Measurements from ENCODE around the gene TUBB6.

The TUBB6 gene

GRCh38 chr18:12366379-12366778 is 58.3 kb downstream of the TUBB6 start:
- TF ChIP-seq SUZ12 (IDR thresholded peaks at IDR 0.05) (no peak), ARNT (IDR thresholded peaks at IDR 0.05) (no peak), LEF1 (IDR thresholded peaks at IDR 0.05; ENCODE audit: borderline replicate concordance) (no peak), SP1 (IDR thresholded peaks at IDR 0.05) (no peak), HDGF (IDR thresholded peaks at IDR 0.05; ENCODE audit: borderline replicate concordance) (no peak), TARDBP (IDR thresholded peaks at IDR 0.05) (no peak), CTBP1 (IDR thresholded peaks at IDR 0.05; ENCODE audit: borderline replicate concordance) (no peak), ELF4 (IDR thresholded peaks at IDR 0.05) (no peak)
- no peak for DNase-seq (ENCODE audit: extremely low spot score)
- ChIA-PET CTCF (no interaction called here), POLR2A (no interaction called here)

GRCh38 chr18:12366784-12367183 is 58.7 kb downstream of the TUBB6 start:
- no peak for TF ChIP-seq FOXK2 (IDR thresholded peaks at IDR 0.05)
- no peak for TF ChIP-seq SP1 (IDR thresholded peaks at IDR 0.05)
- TF ChIP-seq NFRKB (IDR thresholded peaks at IDR 0.05), result no peak
- no peak for TF ChIP-seq ZNF384 (IDR thresholded peaks at IDR 0.05)
- TF ChIP-seq FOXM1 (IDR thresholded peaks at IDR 0.05; ENCODE audit: borderline replicate concordance), result no peak
- TF ChIP-seq SUZ12 (IDR thresholded peaks at IDR 0.05), result no peak
- no peak for TF ChIP-seq ELF4 (IDR thresholded peaks at IDR 0.05)
- no peak for TF ChIP-seq ARNT (IDR thresholded peaks at IDR 0.05)
- TF ChIP-seq CTBP1 (IDR thresholded peaks at IDR 0.05; ENCODE audit: borderline replicate concordance), result no peak
- no peak for TF ChIP-seq HDGF (IDR thresholded peaks at IDR 0.05; ENCODE audit: borderline replicate concordance)
- no peak for TF ChIP-seq BHLHE40 (IDR thresholded peaks at IDR 0.05; ENCODE audit: borderline replicate concordance)
- no peak for TF ChIP-seq L3MBTL2 (conservative IDR thresholded peaks at IDR 0.05)
- no peak for TF ChIP-seq TARDBP (IDR thresholded peaks at IDR 0.05)
- no peak for TF ChIP-seq FOXA1 (IDR thresholded peaks at IDR 0.05)
- TF ChIP-seq PKNOX1 (IDR thresholded peaks at IDR 0.05), result no peak
- TF ChIP-seq LEF1 (IDR thresholded peaks at IDR 0.05; ENCODE audit: borderline replicate concordance), result no peak
- CTCF ChIA-PET, result no interaction called here
- POLR2A ChIA-PET, result no interaction called here
- DNase-seq (ENCODE audit: extremely low spot score), result no peak

GRCh38 chr18:12369211-12369610 is 61.2 kb downstream of the TUBB6 start:
- ChIA-PET POLR2A (no interaction called here), CTCF (no interaction called here)
- DNase-seq (ENCODE audit: extremely low spot score), result no peak
- TF ChIP-seq FOXA1 (IDR thresholded peaks at IDR 0.05), result no peak
- no peak for TF ChIP-seq L3MBTL2 (conservative IDR thresholded peaks at IDR 0.05)
- TF ChIP-seq FOXK2 (IDR thresholded peaks at IDR 0.05), result no peak
- no peak for TF ChIP-seq ELF4 (IDR thresholded peaks at IDR 0.05)
- no peak for TF ChIP-seq ARNT (IDR thresholded peaks at IDR 0.05)
- TF ChIP-seq TARDBP (IDR thresholded peaks at IDR 0.05), result no peak
- TF ChIP-seq ZNF384 (IDR thresholded peaks at IDR 0.05), result no peak
- no peak for TF ChIP-seq LEF1 (IDR thresholded peaks at IDR 0.05; ENCODE audit: borderline replicate concordance)
- no peak for TF ChIP-seq SUZ12 (IDR thresholded peaks at IDR 0.05)

GRCh38 chr18:12371590-12371989 is 63.5 kb downstream of the TUBB6 start:
- POLR2A ChIA-PET, result no interaction called here
- TF ChIP-seq FOXM1 (IDR thresholded peaks at IDR 0.05; ENCODE audit: borderline replicate concordance) (no peak), L3MBTL2 (conservative IDR thresholded peaks at IDR 0.05) (no peak)
- CTCF ChIA-PET, result no interaction called here
- DNase-seq (ENCODE audit: extremely low spot score), result no peak

- ChIA-PET POLR2A (no interaction called here), CTCF (no interaction called here)
- TF ChIP-seq ARNT (IDR thresholded peaks at IDR 0.05) (no peak), NFRKB (IDR thresholded peaks at IDR 0.05) (no peak), ELF4 (IDR thresholded peaks at IDR 0.05) (no peak), FOXM1 (IDR thresholded peaks at IDR 0.05; ENCODE audit: borderline replicate concordance) (no peak), TARDBP (IDR thresholded peaks at IDR 0.05) (no peak), BHLHE40 (IDR thresholded peaks at IDR 0.05; ENCODE audit: borderline replicate concordance) (no peak), HDGF (IDR thresholded peaks at IDR 0.05; ENCODE audit: borderline replicate concordance) (no peak), L3MBTL2 (conservative IDR thresholded peaks at IDR 0.05) (no peak), LEF1 (IDR thresholded peaks at IDR 0.05; ENCODE audit: borderline replicate concordance) (no peak), PKNOX1 (IDR thresholded peaks at IDR 0.05) (no peak), ZNF384 (IDR thresholded peaks at IDR 0.05) (no peak), FOXA1 (IDR thresholded peaks at IDR 0.05) (no peak), SUZ12 (IDR thresholded peaks at IDR 0.05) (no peak)
- no peak for DNase-seq (ENCODE audit: extremely low spot score)
Measured at GRCh38 chr18:12372406-12372805, 64.4 kb downstream of the TUBB6 start.

- POLR2A ChIA-PET, result no interaction called here
- TF ChIP-seq NFRKB (IDR thresholded peaks at IDR 0.05) (no peak), FOXM1 (IDR thresholded peaks at IDR 0.05; ENCODE audit: borderline replicate concordance) (no peak), CTBP1 (IDR thresholded peaks at IDR 0.05; ENCODE audit: borderline replicate concordance) (no peak), HDGF (IDR thresholded peaks at IDR 0.05; ENCODE audit: borderline replicate concordance) (no peak), SP1 (IDR thresholded peaks at IDR 0.05) (no peak), L3MBTL2 (conservative IDR thresholded peaks at IDR 0.05) (no peak), ZNF384 (IDR thresholded peaks at IDR 0.05) (no peak), LEF1 (IDR thresholded peaks at IDR 0.05; ENCODE audit: borderline replicate concordance) (no peak), TARDBP (IDR thresholded peaks at IDR 0.05) (no peak), SUZ12 (IDR thresholded peaks at IDR 0.05) (no peak), ELF4 (IDR thresholded peaks at IDR 0.05) (no peak), PKNOX1 (IDR thresholded peaks at IDR 0.05) (no peak), BHLHE40 (IDR thresholded peaks at IDR 0.05; ENCODE audit: borderline replicate concordance) (no peak)
- CTCF ChIA-PET, result interaction anchor here (0.6 to 0.8 kb wide), 3 partner anchors 19 to 504 kb away, joined by 3 to 4 read pairs (median 3); no protein-coding TSS in a partner anchor
- no peak for DNase-seq (ENCODE audit: extremely low spot score)
Measured at GRCh38 chr18:12373116-12373770, 65.2 kb downstream of the TUBB6 start.

All from HEK293T (cell line).